Neural crest cell (in vitro differentiated cells): Measurements from ENCODE around the gene LTBP1. TPM values are rescaled to one million over a fixed set of nuclear protein-coding genes. Genes with fewer than 3 reads are reported as not detected.

Experiments
- DNase-seq: peaks from one replicate; pipeline ENCODE4 v3.0.0; 2021; ENCODE audit warnings: low read depth, mixed read lengths, low spot score
- H3K27ac Mint-ChIP-seq: one replicate; pipeline ENCODE4 v1.8.0; 2021; ENCODE audit warnings: mild to moderate bottlenecking, mixed read lengths; ENCODE audit not compliant: unreplicated experiment
- H3K27me3 Mint-ChIP-seq: 2 replicates; pipeline ENCODE4 v1.8.0; 2021; ENCODE audit warnings: low read depth, mild to moderate bottlenecking, mixed read lengths
- H3K36me3 Mint-ChIP-seq: 2 replicates; pipeline ENCODE4 v1.8.0; 2021; ENCODE audit warnings: low read depth, mild to moderate bottlenecking, mixed read lengths
- H3K4me1 Mint-ChIP-seq: 2 replicates; pipeline ENCODE4 v1.8.0; 2021; ENCODE audit warnings: mixed read lengths
- H3K4me3 Mint-ChIP-seq: one replicate; pipeline ENCODE4 v1.8.0; 2021; ENCODE audit warnings: mild to moderate bottlenecking, mixed read lengths
- H3K9me3 Mint-ChIP-seq: 2 replicates; pipeline ENCODE4 v1.8.0; 2021; ENCODE audit warnings: mixed read lengths
- total RNA-seq: library from RNA; stranded (reverse); gene quantifications from 2 replicates; pipeline ENCODE4 v1.2.1, GENCODE V29; 2021
- TF ChIP-seq, protein P1 (sequence below): fragments of 200-600 bp; sonication (generic); conservative IDR thresholded peaks from 2 replicates; pipeline ENCODE4 v1.5.0; 2021; ENCODE audit warnings: antibody characterized with exemption, mild to moderate bottlenecking

LTBP1 gene
- total RNA-seq, 1 donor from 2014 or later, result 30.2 TPM

DNA sequence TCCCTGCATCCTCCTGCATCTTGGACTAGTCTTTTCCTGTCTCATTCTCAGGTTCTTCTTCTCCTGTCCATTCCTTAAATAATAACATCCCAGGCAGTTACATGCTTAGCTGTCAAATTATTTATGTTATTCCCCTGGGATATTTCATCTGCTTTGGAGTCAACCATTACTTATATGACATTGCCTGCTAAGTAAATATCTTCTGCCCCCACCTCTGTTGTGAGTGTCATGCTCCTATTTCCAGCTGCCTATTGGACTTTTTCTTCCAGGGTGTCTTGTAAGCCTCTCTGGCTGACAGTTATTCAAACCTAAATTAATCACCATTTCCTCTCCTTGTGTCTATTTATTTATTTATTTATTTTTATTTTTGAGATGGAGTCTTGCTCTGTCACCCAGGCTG is 405.0 kb downstream of the LTBP1 start:
- H3K4me3 Mint-ChIP-seq, result no peak overlapping the region

DNA sequence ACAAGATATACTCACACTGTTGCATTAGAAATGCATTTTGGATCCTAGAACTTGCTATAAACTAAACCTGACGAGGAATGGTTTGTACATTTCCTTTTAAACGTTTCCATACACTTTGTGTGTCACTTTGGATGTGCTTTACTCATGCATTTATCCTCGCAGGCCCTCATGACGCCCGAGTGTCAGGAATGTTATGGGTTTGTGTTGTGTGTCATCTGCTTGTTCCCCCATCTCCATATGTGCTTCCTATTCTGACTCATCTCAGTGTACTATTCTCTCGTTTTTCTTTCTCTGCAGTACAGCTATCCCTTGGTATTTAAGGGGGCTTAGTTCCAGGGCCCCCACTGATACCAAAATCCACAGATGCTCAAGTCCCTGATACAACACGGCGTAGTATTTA is 408.2 kb downstream of the LTBP1 start:
- H3K9me3 Mint-ChIP-seq, result peaks cover 12% of the 10 kb centered on the region
- no peak overlapping the region for H3K27ac Mint-ChIP-seq
- peaks cover 16% of the 10 kb centered on the region for H3K36me3 Mint-ChIP-seq

More for the DNA sequence above, 405.0 kb downstream of the LTBP1 start:
- TF ChIP-seq, protein P1, sequence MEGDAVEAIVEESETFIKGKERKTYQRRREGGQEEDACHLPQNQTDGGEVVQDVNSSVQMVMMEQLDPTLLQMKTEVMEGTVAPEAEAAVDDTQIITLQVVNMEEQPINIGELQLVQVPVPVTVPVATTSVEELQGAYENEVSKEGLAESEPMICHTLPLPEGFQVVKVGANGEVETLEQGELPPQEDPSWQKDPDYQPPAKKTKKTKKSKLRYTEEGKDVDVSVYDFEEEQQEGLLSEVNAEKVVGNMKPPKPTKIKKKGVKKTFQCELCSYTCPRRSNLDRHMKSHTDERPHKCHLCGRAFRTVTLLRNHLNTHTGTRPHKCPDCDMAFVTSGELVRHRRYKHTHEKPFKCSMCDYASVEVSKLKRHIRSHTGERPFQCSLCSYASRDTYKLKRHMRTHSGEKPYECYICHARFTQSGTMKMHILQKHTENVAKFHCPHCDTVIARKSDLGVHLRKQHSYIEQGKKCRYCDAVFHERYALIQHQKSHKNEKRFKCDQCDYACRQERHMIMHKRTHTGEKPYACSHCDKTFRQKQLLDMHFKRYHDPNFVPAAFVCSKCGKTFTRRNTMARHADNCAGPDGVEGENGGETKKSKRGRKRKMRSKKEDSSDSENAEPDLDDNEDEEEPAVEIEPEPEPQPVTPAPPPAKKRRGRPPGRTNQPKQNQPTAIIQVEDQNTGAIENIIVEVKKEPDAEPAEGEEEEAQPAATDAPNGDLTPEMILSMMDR, result no peak
- Mint-ChIP-seq H3K9me3 (peaks cover 10% of the 10 kb centered on the region), H3K27me3 (no peaks in the 10 kb centered on the region), H3K36me3 (peaks cover 14% of the 10 kb centered on the region), H3K27ac (no peak overlapping the region), H3K4me1 (no peaks in the 10 kb centered on the region)
- DNase-seq, result no peak

DNA sequence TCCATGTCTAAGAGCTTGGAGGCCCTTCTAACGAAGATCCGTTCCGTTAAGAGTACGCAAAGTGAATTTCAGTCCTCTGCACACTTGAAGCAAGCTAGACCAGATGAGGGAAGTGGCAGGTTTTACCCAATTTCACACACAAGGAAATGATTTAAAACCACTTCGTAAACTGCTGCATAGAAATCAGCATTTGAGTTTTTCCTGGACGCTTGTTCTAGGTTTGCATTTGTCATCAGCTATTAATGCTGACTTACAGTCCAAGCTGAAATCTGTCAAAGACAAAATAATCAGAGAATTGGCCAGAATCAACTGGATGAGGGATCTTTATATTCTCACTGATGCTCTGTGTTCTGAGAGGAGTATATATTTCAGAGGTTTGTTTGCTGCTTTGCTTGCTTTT is 412.1 kb downstream of the LTBP1 start:
- no peak for DNase-seq
- H3K4me1 Mint-ChIP-seq, result no peaks in the 10 kb centered on the region
- H3K36me3 Mint-ChIP-seq, result peaks cover 18% of the 10 kb centered on the region
- H3K27ac Mint-ChIP-seq, result no peak overlapping the region
- no peaks in the 10 kb centered on the region for H3K27me3 Mint-ChIP-seq
- peaks cover 12% of the 10 kb centered on the region for H3K9me3 Mint-ChIP-seq
- H3K4me3 Mint-ChIP-seq, result no peak overlapping the region
- TF ChIP-seq, protein P1, result no peak

More for the DNA sequence above, 408.2 kb downstream of the LTBP1 start:
- no peak for DNase-seq
- Mint-ChIP-seq H3K4me1 (no peaks in the 10 kb centered on the region), H3K4me3 (no peak overlapping the region), H3K27me3 (no peaks in the 10 kb centered on the region)
- TF ChIP-seq, protein P1, result no peak

DNA sequence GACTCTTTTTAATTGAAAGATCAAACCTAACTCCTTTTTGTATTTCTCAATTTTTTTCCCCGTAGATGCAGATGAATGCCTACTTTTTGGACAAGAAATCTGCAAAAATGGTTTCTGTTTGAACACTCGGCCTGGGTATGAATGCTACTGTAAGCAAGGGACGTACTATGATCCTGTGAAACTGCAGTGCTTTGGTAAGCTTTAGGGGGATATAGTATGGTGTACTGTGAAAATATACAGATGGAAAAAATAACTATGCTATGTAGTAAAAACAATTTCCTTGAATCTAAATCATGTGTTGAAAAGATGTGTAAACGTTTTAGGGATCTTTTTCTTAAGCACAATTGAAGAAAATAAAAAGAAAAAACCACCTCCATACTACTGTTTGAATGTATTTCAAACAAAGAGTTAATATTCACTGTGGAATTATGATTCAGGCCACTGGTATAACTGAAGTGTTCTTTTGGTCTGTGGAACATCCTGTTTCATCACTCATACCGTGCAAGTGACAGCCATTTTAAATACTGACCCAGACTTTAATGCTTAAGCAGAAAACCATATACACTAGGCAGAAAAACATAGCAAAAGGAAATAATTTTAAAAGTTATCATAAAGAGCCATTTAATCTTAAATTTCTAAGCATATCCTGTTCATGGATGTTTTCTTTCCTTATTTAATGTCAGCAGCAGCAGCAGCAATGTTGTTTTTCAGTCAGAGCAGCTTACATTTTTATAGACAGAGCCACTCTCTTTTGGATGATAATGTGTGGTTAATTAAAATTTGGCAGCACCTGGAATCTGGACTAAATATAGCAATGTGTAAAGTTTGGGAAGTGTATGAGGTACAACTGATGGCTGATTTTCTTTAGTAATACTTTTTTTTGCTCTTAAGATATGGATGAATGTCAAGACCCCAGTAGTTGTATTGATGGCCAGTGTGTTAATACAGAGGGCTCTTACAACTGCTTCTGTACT is 416.9 kb downstream of the LTBP1 start:
- Mint-ChIP-seq H3K36me3 (peaks cover 9% of the 10 kb centered on the region), H3K27me3 (no peaks in the 10 kb centered on the region), H3K4me1 (no peaks in the 10 kb centered on the region), H3K4me3 (no peak overlapping the region), H3K9me3 (no peaks in the 10 kb centered on the region), H3K27ac (no peak overlapping the region)
- no peak for DNase-seq
- TF ChIP-seq, protein P1, result no peak

DNA sequence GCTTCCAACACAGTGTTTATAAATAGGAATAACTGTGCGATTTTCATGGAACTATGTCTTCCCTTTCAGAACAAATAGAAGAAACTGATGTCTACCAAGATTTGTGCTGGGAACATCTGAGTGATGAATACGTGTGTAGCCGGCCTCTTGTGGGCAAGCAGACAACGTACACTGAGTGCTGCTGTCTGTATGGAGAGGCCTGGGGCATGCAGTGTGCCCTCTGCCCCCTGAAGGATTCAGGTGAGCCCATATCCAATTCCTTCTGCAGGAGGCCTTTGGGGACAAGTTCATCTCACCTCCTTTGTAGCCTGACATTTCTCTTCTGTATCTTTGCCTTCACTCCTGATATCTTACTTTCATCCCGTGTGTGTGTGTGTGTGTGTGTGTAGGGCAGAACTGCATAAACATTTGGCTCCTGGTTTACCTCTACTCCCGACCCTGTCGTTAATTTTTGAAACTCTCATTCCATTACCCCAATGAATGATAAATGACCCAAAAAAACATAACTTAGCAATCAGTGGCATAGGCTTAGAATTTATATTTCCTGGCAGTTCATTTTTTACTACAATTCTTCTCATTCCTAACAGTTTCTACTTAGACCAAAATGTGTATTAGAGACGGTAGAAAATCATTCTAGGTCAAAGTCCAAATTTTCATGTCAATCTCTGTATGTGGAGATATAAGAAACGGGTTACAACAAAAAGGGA is 418.7 kb downstream of the LTBP1 start:
- Mint-ChIP-seq H3K4me3 (no peak overlapping the region), H3K36me3 (peaks cover 7% of the 10 kb centered on the region), H3K4me1 (no peaks in the 10 kb centered on the region), H3K9me3 (no peaks in the 10 kb centered on the region), H3K27ac (no peak overlapping the region), H3K27me3 (no peaks in the 10 kb centered on the region)
- no peak for DNase-seq
- TF ChIP-seq, protein P1, result no peak
